H1 (cell line): ENCODE data around the gene ZNF697. TPM values are rescaled to one million over a fixed set of nuclear protein-coding genes. Genes with fewer than 3 reads are reported as not detected.

Experiments
- CTCF ChIA-PET: fragments of 300-600 bp; sonication (Branson Sonifier 250); formaldehyde crosslinking; loops from one replicate; lab custom pipeline; 2021; ENCODE audit not compliant: partially characterized antibody; lab: Charles Lee
- POLR2A ChIA-PET: fragments of 300-600 bp; sonication (Branson Sonifier 250); formaldehyde crosslinking; loops from one replicate; lab custom pipeline; 2021; ENCODE audit warnings: inconsistent platforms; ENCODE audit not compliant: partially characterized antibody; lab: Charles Lee
- DNase-seq, 2 experiments: peaks; one replicate each; pipeline versions ENCODE4 v3.0.0 to v3.0.0-alpha.2; 2010 to 2022; ENCODE audit warnings: low spot score in 2 of 2, low read depth in 1 of 2, mixed read lengths in 1 of 2
- FAIRE-seq: peaks from 2 replicates; lab custom pipeline; 2011; peaks lifted over from hg19 to GRCh38; lab: Jason Lieb, UNC
- H2AFZ ChIP-seq: 2 replicates; pipeline ENCODE4 v1.8.1; 2012; ENCODE audit warnings: low read length, inconsistent platforms
- H2AK5ac ChIP-seq: 2 replicates; pipeline ENCODE4 v1.6.1; 2013; ENCODE audit warnings: low read depth, low read length
- H2BK120ac ChIP-seq: replicated peaks from 2 replicates; pipeline ENCODE3; 2013; ENCODE audit warnings: low read depth, low read length, inconsistent platforms
- H2BK12ac ChIP-seq: 2 replicates; pipeline ENCODE4 v1.6.1; 2013; ENCODE audit warnings: low read depth, low read length
- H2BK15ac ChIP-seq: 2 replicates; pipeline ENCODE4 v1.6.1; 2013; ENCODE audit warnings: low read length
- H2BK20ac ChIP-seq: 2 replicates; pipeline ENCODE4 v1.6.1; 2013; ENCODE audit warnings: low read length
- H2BK5ac ChIP-seq: 2 replicates; pipeline ENCODE4 v1.6.1; 2013; ENCODE audit warnings: low read depth, low read length
- H3K14ac ChIP-seq: 2 replicates; pipeline ENCODE4 v1.6.1; 2013; ENCODE audit warnings: inconsistent platforms; ENCODE audit not compliant: insufficient read length
- H3K18ac ChIP-seq: 2 replicates; pipeline ENCODE4 v1.6.1; 2013; ENCODE audit warnings: low read length; ENCODE audit errors: extremely low read depth
- H3K23ac ChIP-seq: 2 replicates; pipeline ENCODE4 v1.6.1; 2013; ENCODE audit warnings: inconsistent platforms; ENCODE audit not compliant: insufficient read length
- H3K23me2 ChIP-seq: 2 replicates; pipeline ENCODE4 v1.6.1; 2013; ENCODE audit warnings: low read depth, low read length
- H3K27ac ChIP-seq: 2 replicates; pipeline ENCODE4 v1.6.1; 2011; ENCODE audit warnings: low read depth, low read length, inconsistent platforms
- H3K27me3 ChIP-seq, 4 experiments: replicated peaks in 1 of 4; 1 replicate in 1 of 4; 2 replicates in 3 of 4; pipeline versions ENCODE4 v1.6.1 to v1.8.1; 2011 to 2013; ENCODE audit warnings: low read length in 3 of 4, mild to moderate bottlenecking in 3 of 4, inconsistent platforms in 2 of 4, mixed read lengths in 2 of 4, moderate library complexity in 1 of 4; ENCODE audit not compliant: control insufficient read depth in 3 of 4, insufficient read depth in 3 of 4; ENCODE audit errors: extremely low read depth in 1 of 4
- H3K36me3 ChIP-seq, 4 experiments: 2 replicates each; pipeline versions ENCODE4 v1.6.1 to v1.8.1; 2011 to 2013; ENCODE audit warnings: mild to moderate bottlenecking in 4 of 4, low read length in 3 of 4, moderate library complexity in 2 of 4, control low read depth in 1 of 4, inconsistent platforms in 1 of 4; ENCODE audit not compliant: insufficient read depth in 4 of 4, control insufficient read depth in 2 of 4
- H3K4ac ChIP-seq: replicated peaks from 2 replicates; pipeline ENCODE3; 2013; ENCODE audit warnings: low read length, low read depth, mixed read lengths, inconsistent platforms; ENCODE audit not compliant: insufficient read length
- H3K4me1 ChIP-seq, 4 experiments: replicated peaks in 1 of 4; 1 replicate in 1 of 4; 2 replicates in 3 of 4; pipeline versions ENCODE4 v1.6.1 to v1.8.1; 2011 to 2013; ENCODE audit warnings: low read length in 3 of 4, inconsistent platforms in 2 of 4, mixed read lengths in 1 of 4; ENCODE audit not compliant: insufficient read depth in 4 of 4, control insufficient read depth in 3 of 4
- H3K4me2 ChIP-seq, 2 experiments: 2 replicates each; pipeline versions ENCODE4 v1.6.1 to v1.8.1; 2011 to 2013; ENCODE audit warnings: low read depth in 2 of 2, low read length in 2 of 2, control low read depth in 1 of 2, inconsistent platforms in 1 of 2, mild to moderate bottlenecking in 1 of 2; ENCODE audit not compliant: insufficient read depth in 1 of 2
- H3K4me3 ChIP-seq, 4 experiments: fragments of 200-600, 300-600 bp in 1 of 4; sonication (generic), shearing (Covaris generic), sonication (Bioruptor Twin) in 1 of 4; 2 replicates each; pipeline versions ENCODE4 v1.5.1 to v1.8.1; 2011 to 2016; ENCODE audit warnings: low read length in 4 of 4, low read depth in 3 of 4, control low read depth in 2 of 4, inconsistent platforms in 2 of 4, mild to moderate bottlenecking in 2 of 4, mixed read lengths in 1 of 4, moderate library complexity in 1 of 4; ENCODE audit not compliant: insufficient read depth in 2 of 4; ENCODE audit errors: extremely low read depth in 1 of 4
- H3K56ac ChIP-seq: replicated peaks from 2 replicates; pipeline ENCODE3; 2013; ENCODE audit warnings: low read depth, mild to moderate bottlenecking, mixed read lengths, low read length, inconsistent platforms; ENCODE audit not compliant: insufficient read length
- H3K79me1 ChIP-seq: 2 replicates; pipeline ENCODE4 v1.6.1; 2013; ENCODE audit warnings: low read depth, low read length, control low read depth
- H3K79me2 ChIP-seq, 2 experiments: 2 replicates each; pipeline versions ENCODE4 v1.6.1 to v1.8.1; 2012 to 2013; ENCODE audit warnings: low read length in 2 of 2, mild to moderate bottlenecking in 2 of 2, inconsistent platforms in 1 of 2; ENCODE audit not compliant: insufficient read depth in 2 of 2, control insufficient read depth in 1 of 2
- H3K9ac ChIP-seq, 4 experiments: replicated peaks in 1 of 4; 1 replicate in 1 of 4; 2 replicates in 3 of 4; pipeline versions ENCODE4 v1.6.1 to v1.8.1; 2011 to 2013; ENCODE audit warnings: low read depth in 3 of 4, low read length in 3 of 4, control low read depth in 2 of 4, mild to moderate bottlenecking in 2 of 4, moderate library complexity in 2 of 4, inconsistent platforms in 1 of 4; ENCODE audit errors: extremely low read depth in 1 of 4
- H3K9me3 ChIP-seq, 2 experiments: 2 replicates each; pipeline versions ENCODE4 v1.6.1 to v1.8.1; 2012 to 2013; ENCODE audit warnings: mild to moderate bottlenecking in 2 of 2, moderate library complexity in 2 of 2, control low read depth in 1 of 2, inconsistent platforms in 1 of 2, low read depth in 1 of 2, low read length in 1 of 2, mixed read lengths in 1 of 2; ENCODE audit not compliant: insufficient read depth in 2 of 2
- H4K20me1 ChIP-seq, 2 experiments: replicated peaks in 1 of 2; 2 replicates each; pipeline versions ENCODE3 to v1.8.1; 2011 to 2013; ENCODE audit warnings: inconsistent platforms in 2 of 2, low read length in 2 of 2, mild to moderate bottlenecking in 1 of 2; ENCODE audit not compliant: insufficient read depth in 2 of 2, control insufficient read depth in 1 of 2
- H4K5ac ChIP-seq: 2 replicates; pipeline ENCODE4 v1.6.1; 2013; ENCODE audit warnings: low read length, low read depth, mixed read lengths, inconsistent platforms; ENCODE audit not compliant: insufficient read length
- H4K8ac ChIP-seq: 2 replicates; pipeline ENCODE4 v1.8.0; 2013; ENCODE audit warnings: mild to moderate bottlenecking, moderate library complexity, low read length, inconsistent platforms; ENCODE audit not compliant: insufficient read depth; ENCODE audit errors: extremely low read depth
- H4K91ac ChIP-seq: replicated peaks from 2 replicates; pipeline ENCODE3; 2013; ENCODE audit warnings: low read length, mixed read lengths, inconsistent platforms; ENCODE audit not compliant: insufficient read length
- SP1 ChIP-seq: IDR thresholded peaks from 2 replicates; pipeline ENCODE4 v1.6.1; 2011; ENCODE audit warnings: low read depth, low read length
- YY1 ChIP-seq: IDR thresholded peaks from 2 replicates; pipeline ENCODE4 v1.6.1; 2011; ENCODE audit warnings: low read depth, mild to moderate bottlenecking, low read length
- WGBS, 2 experiments: shearing (Covaris generic) in 1 of 2; methylation state at CpG; one replicate each; pipeline versions ENCODE4 v1.1.6 to v1.1.7; 2013 to 2015; ENCODE audit warnings: low lambda C conversion rate in 2 of 2, mixed read lengths in 2 of 2, inconsistent platforms in 1 of 2, low coverage in 1 of 2, missing lambda C conversion rate in 1 of 2; ENCODE audit not compliant: insufficient replicate concordance in 2 of 2, insufficient coverage in 1 of 2, insufficient read length in 1 of 2; ENCODE audit errors: extremely low coverage in 1 of 2, missing lambda C conversion rate in 1 of 2; 5-methylcytosine and 5-hydroxymethylcytosine counted together
- polyA plus RNA-seq, 7 experiments: library from polyadenylated mRNA; depleted of rRNA in 3 of 7; stranded (reverse) in 5 of 7; unstranded in 2 of 7; fragments of >200 nt in 5 of 7; fragments of 200-250 nt in 2 of 7; gene quantifications; 1 replicate in 5 of 7; 2 replicates in 1 of 7; 4 replicates in 1 of 7; pipeline versions ENCODE4 v1.2.1 to v1.2.3, GENCODE V29; 2011 to 2013; ENCODE audit warnings: missing spikeins in 2 of 7, mixed read lengths in 2 of 7
- total RNA-seq: library from RNA; stranded (reverse); fragmentation: NEBNext Ultra II Directional; extraction: Animal tissue kit (Norgen Biotek cat#: 25700); gene quantifications from 2 replicates; pipeline ENCODE4 v1.2.1, GENCODE V29; 2021

Gene ZNF697
- total and polyA plus RNA-seq, 2 of the 8 experiments (the other 6 are each of a cell fraction or from before 2014, with no cell fraction given): 5.6 to 18.3 TPM

DNA sequence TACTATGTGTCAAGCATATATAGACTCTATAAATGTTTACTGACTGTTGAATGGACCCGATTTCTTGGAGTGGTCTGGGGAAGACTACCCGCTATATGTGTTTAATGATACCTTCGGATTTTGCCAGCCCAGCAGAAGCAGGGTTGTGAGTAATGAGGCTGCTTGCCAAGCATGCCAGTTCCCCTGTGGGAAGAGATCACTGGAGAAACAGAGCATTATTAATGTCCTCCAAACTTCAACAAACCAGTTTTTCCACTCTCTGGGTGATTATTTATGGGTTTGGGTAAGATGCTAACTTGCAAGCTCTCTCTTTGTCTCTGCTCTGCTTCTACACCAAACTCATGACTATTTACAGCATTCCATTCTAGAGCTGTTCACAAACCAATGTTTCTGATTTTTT, 38.6 kb upstream of the ZNF697 start:
- no peak overlapping the region for H2AK5ac ChIP-seq
- no peak overlapping the region for H3K9ac ChIP-seq
- no peak overlapping the region for H3K4ac ChIP-seq
- H3K23me2 ChIP-seq: no peaks in the 10 kb centered on the region
- ChIA-PET CTCF (interaction anchor here (1.0 to 3.9 kb wide), 7 partner anchors 10 to 73 kb away, joined by 3 to 47 read pairs (median 6); no protein-coding TSS in a partner anchor), POLR2A (interaction anchor here (1.1 to 5.3 kb wide), 7 partner anchors 8 to 38 kb away, joined by 4 to 132 read pairs (median 5); partner anchors contain the start of gene PHGDH)
- H3K18ac ChIP-seq: 0 out of 2 replicates have a peak overlapping the region, but pooled peaks have one; percentile 36
- no peaks in the 10 kb centered on the region for H3K9me3 ChIP-seq
- H3K79me1 ChIP-seq: no peaks in the 10 kb centered on the region
- H3K4me1 ChIP-seq: peaks cover 0 to 16% (median 10%) of the 10 kb centered on the region in 4 experiments; a peak in 6 of 7 replicates
- H4K91ac ChIP-seq: peak overlapping the region; percentile 1
- H4K20me1 ChIP-seq: no peaks in the 10 kb centered on the region
- H3K36me3 ChIP-seq: no peaks in the 10 kb centered on the region
- H2BK120ac ChIP-seq: no peak overlapping the region
- H4K5ac ChIP-seq: no peak overlapping the region
- no peak overlapping the region for H2BK15ac ChIP-seq
- no peaks in the 10 kb centered on the region for H3K27me3 ChIP-seq
- 0 out of 2 replicates have a peak overlapping the region, but pooled peaks have one; percentile 8 for H2BK5ac ChIP-seq
- H3K4me3 ChIP-seq: peak overlapping the region in 1 of 4 experiments; percentile 32; a peak in 1 of 8 replicates
- no peak overlapping the region for H3K23ac ChIP-seq
- no peak overlapping the region for H3K14ac ChIP-seq
- no peak overlapping the region for H2AFZ ChIP-seq
- no peak overlapping the region for H4K8ac ChIP-seq
- no peak overlapping the region for H3K27ac ChIP-seq
- peak overlapping the region; percentile 36 to 48; a peak in 3 of 4 replicates for H3K4me2 ChIP-seq
- H2BK12ac ChIP-seq: no peak overlapping the region
- DNase-seq (no peak), FAIRE-seq (no peak)
- TF ChIP-seq YY1 (no peak), SP1 (peak; percentile 55; the same call in 1 of the 2 replicates)
- H2BK20ac ChIP-seq: peak overlapping the region; percentile 54; the same call in 1 of the 2 replicates
- WGBS, 2 experiments: 82% methylated on average over 3 of the region's 3 CpGs; no CpG with 5 or more reads in 1 of the 2 experiments
- H3K79me2 ChIP-seq: no peaks in the 10 kb centered on the region
- H3K56ac ChIP-seq: no peak overlapping the region
